GM23338 (cell line): ENCODE data around the gene NAPG. TPM values are rescaled to one million over a fixed set of nuclear protein-coding genes. Genes with fewer than 3 reads are reported as not detected.

Source experiments
- ATAC-seq: fragments of 200-7000 bp; cut with Tn5 transposase; 3 replicates; pipeline ENCODE4 v1.9.1; 2020
- DNase-seq: peaks from one replicate; pipeline ENCODE4 v3.0.0-alpha.2; 2015; ENCODE audit warnings: low spot score
- H2AFZ ChIP-seq: fragments of 200-600 bp; sonication (generic); 2 replicates; pipeline ENCODE4 v1.8.0; 2016; ENCODE audit warnings: antibody characterized with exemption, mild to moderate bottlenecking, moderate library complexity
- H3F3A ChIP-seq: fragments of 200-600 bp; sonication (generic); replicated peaks from 2 replicates; pipeline ENCODE4 v1.8.0; 2017; ENCODE audit warnings: antibody characterized with exemption, mixed run types, low read depth
- H3K27ac ChIP-seq: fragments of 200-600 bp; sonication (generic); 2 replicates; pipeline ENCODE4 v1.6.1; 2016; ENCODE audit warnings: low read depth
- H3K27me3 ChIP-seq: fragments of 200-600 bp; sonication (generic); 2 replicates; pipeline ENCODE4 v1.8.0; 2016; ENCODE audit warnings: mild to moderate bottlenecking, mixed run types, moderate library complexity; ENCODE audit not compliant: insufficient read depth
- H3K36me3 ChIP-seq: fragments of 200-600 bp; sonication (generic); 2 replicates; pipeline ENCODE4 v1.8.0; 2016; ENCODE audit warnings: mild to moderate bottlenecking; ENCODE audit not compliant: insufficient read depth
- H3K4me1 ChIP-seq: fragments of 200-600 bp; sonication (generic); 2 replicates; pipeline ENCODE4 v1.8.0; 2016; ENCODE audit warnings: mild to moderate bottlenecking, moderate library complexity; ENCODE audit not compliant: insufficient read depth
- H3K4me2 ChIP-seq: fragments of 200-600 bp; sonication (generic); 2 replicates; pipeline ENCODE4 v1.7.1; 2017; ENCODE audit warnings: mixed run types
- H3K4me3 ChIP-seq: fragments of 200-600 bp; sonication (generic); 2 replicates; pipeline ENCODE4 v1.6.1; 2016; ENCODE audit warnings: mixed run types
- H3K79me2 ChIP-seq: fragments of 200-600 bp; sonication (generic); replicated peaks from 2 replicates; pipeline ENCODE4 v1.8.0; 2017; ENCODE audit warnings: mild to moderate bottlenecking; ENCODE audit not compliant: insufficient read depth
- H3K9me2 ChIP-seq: fragments of 200-600 bp; sonication (generic); 2 replicates; pipeline ENCODE4 v1.8.0; 2017; ENCODE audit not compliant: insufficient read depth
- H4K20me1 ChIP-seq: fragments of 200-600 bp; sonication (generic); replicated peaks from 2 replicates; pipeline ENCODE4 v1.8.0; 2017; ENCODE audit warnings: mild to moderate bottlenecking; ENCODE audit not compliant: insufficient read depth
- H3K27ac Mint-ChIP-seq: 2 replicates; pipeline ENCODE4 v1.8.0; 2020; ENCODE audit warnings: inconsistent platforms, mild to moderate bottlenecking, moderate library complexity, mixed read lengths
- H3K27me3 Mint-ChIP-seq: 3 replicates; pipeline ENCODE4 v1.8.0; 2022; ENCODE audit warnings: low read depth, mild to moderate bottlenecking, moderate library complexity, mixed read lengths, inconsistent platforms; ENCODE audit not compliant: insufficient read depth, poor library complexity
- H3K36me3 Mint-ChIP-seq: 3 replicates; pipeline ENCODE4 v1.8.0; 2021; ENCODE audit warnings: low read depth, mild to moderate bottlenecking, inconsistent platforms, moderate library complexity, mixed read lengths
- H3K4me1 Mint-ChIP-seq: 3 replicates; pipeline ENCODE4 v1.8.0; 2020; ENCODE audit warnings: mild to moderate bottlenecking, inconsistent platforms, mixed read lengths
- H3K4me3 Mint-ChIP-seq: 3 replicates; pipeline ENCODE4 v1.8.0; 2021; ENCODE audit warnings: moderate library complexity, mild to moderate bottlenecking, inconsistent platforms, mixed read lengths
- H3K9me3 Mint-ChIP-seq: 3 replicates; pipeline ENCODE4 v1.8.0; 2020; ENCODE audit warnings: moderate library complexity, mild to moderate bottlenecking, inconsistent platforms, mixed read lengths
- CREB1 ChIP-seq: fragments of 250-450 bp; sonication (Bioruptor Pico); IDR thresholded peaks from 2 replicates; pipeline ENCODE4 v1.5.0; 2020; ENCODE audit warnings: low read depth, mild to moderate bottlenecking, moderate library complexity
- CTCF ChIP-seq, 2 experiments: fragments of 200-600 bp in 1 of 2; sonication (generic) in 1 of 2; conservative IDR thresholded peaks; 2 replicates each; pipeline versions ENCODE4 v1.5.1 to v1.6.1; 2016 to 2017; ENCODE audit warnings: antibody characterized with exemption in 2 of 2, low read depth in 2 of 2, mild to moderate bottlenecking in 2 of 2, moderate library complexity in 1 of 2
- ETS1 ChIP-seq: IDR thresholded peaks from 2 replicates; pipeline ENCODE4 v1.6.1; 2016; ENCODE audit warnings: antibody characterized with exemption
- EZH2 ChIP-seq: fragments of 200-600 bp; sonication (generic); IDR thresholded peaks from one replicate; pipeline ENCODE4 v1.8.0; 2017; ENCODE audit warnings: antibody characterized with exemption, mild to moderate bottlenecking, low read depth; ENCODE audit not compliant: unreplicated experiment
- NANOG ChIP-seq: IDR thresholded peaks from 2 replicates; pipeline ENCODE4 v1.6.1; 2016; ENCODE audit warnings: antibody characterized with exemption, borderline replicate concordance
- REST ChIP-seq: IDR thresholded peaks from one replicate; pipeline ENCODE4 v1.6.1; 2018; ENCODE audit warnings: antibody characterized with exemption; ENCODE audit not compliant: unreplicated experiment
- STAT1 ChIP-seq: IDR thresholded peaks from one replicate; pipeline ENCODE4 v1.6.1; 2016; ENCODE audit warnings: antibody characterized with exemption; ENCODE audit not compliant: unreplicated experiment
- ZNF331 ChIP-seq: fragments of 250-450 bp; sonication (Bioruptor Pico); IDR thresholded peaks from 2 replicates; pipeline ENCODE4 v1.5.0; 2020; ENCODE audit warnings: low read depth, mild to moderate bottlenecking, moderate library complexity
- ZNF462 ChIP-seq: fragments of 250-450 bp; sonication (Bioruptor Pico); IDR thresholded peaks from 2 replicates; pipeline ENCODE4 v1.5.0; 2020; ENCODE audit warnings: mild to moderate bottlenecking, moderate library complexity
- polyA plus RNA-seq: library from polyadenylated mRNA; unstranded; fragments of >200 nt; fragmentation: Nextera tagmentation; extraction: Ambion mirVana; gene quantifications from 2 replicates; pipeline ENCODE4 v1.2.1, GENCODE V29; 2016
- total RNA-seq: library from RNA; depleted of rRNA; stranded (reverse); fragments of >200 nt; shearing (Covaris generic); gene quantifications from 2 replicates; pipeline ENCODE4 v1.2.3, GENCODE V29; 2014

NAPG gene
- total and polyA plus RNA-seq, 2 experiments from 2014 or later: 26.8 to 40.1 TPM

- Histone ChIP-seq H3K27me3 (no peaks in the 10 kb centered on the region), H3K36me3 (no peaks in the 10 kb centered on the region; the same call in 1 of the 2 replicates), H3K9me2 (no peaks in the 10 kb centered on the region), H3K27ac (no peak overlapping the region), H4K20me1 (peaks cover 20% of the 10 kb centered on the region), H2AFZ (no peak overlapping the region), H3K79me2 (peaks cover 77% of the 10 kb centered on the region), H3K4me1 (peaks cover 5% of the 10 kb centered on the region; the same call in 1 of the 2 replicates), H3F3A (no peaks in the 10 kb centered on the region), H3K4me3 (no peak overlapping the region), H3K4me2 (no peak overlapping the region)
- TF ChIP-seq REST: no peak
- TF ChIP-seq ETS1: no peak
- no peak for TF ChIP-seq CREB1 (CRISPR knock-in tag)
- no peak for TF ChIP-seq CTCF (conservative IDR thresholded peaks at IDR 0.05; ENCODE audit: low read depth in 2 of 2)
- TF ChIP-seq STAT1: no peak
- no peak for TF ChIP-seq ZNF331 (CRISPR knock-in tag)
- TF ChIP-seq EZH2: no peak
- peaks cover 16% of the 10 kb centered on the region; the same call in 2 of the 3 replicates for H3K4me1 Mint-ChIP-seq
- H3K9me3 Mint-ChIP-seq: no peaks in the 10 kb centered on the region
- H3K27ac Mint-ChIP-seq: no peak overlapping the region
- ATAC-seq (no peak), DNase-seq (no peak)
- H3K36me3 Mint-ChIP-seq: peaks cover 4% of the 10 kb centered on the region; the same call in 1 of the 3 replicates
- H3K27me3 Mint-ChIP-seq: peaks cover 3% of the 10 kb centered on the region
- H3K4me3 Mint-ChIP-seq: no peak overlapping the region
Observed at GRCh38 chr18:10530852-10531251, 5.0 kb downstream of the NAPG start.

GRCh38 chr18:10533111-10533510 lies 7.3 kb downstream of the NAPG start:
- Histone ChIP-seq H3K4me1 (no peaks in the 10 kb centered on the region), H3K27ac (no peak overlapping the region), H3K9me2 (no peaks in the 10 kb centered on the region), H3K4me2 (no peak overlapping the region), H3K36me3 (no peaks in the 10 kb centered on the region; the same call in 1 of the 2 replicates), H3K4me3 (no peak overlapping the region), H3K79me2 (peaks cover 71% of the 10 kb centered on the region), H4K20me1 (peaks cover 13% of the 10 kb centered on the region), H2AFZ (no peak overlapping the region), H3K27me3 (no peaks in the 10 kb centered on the region), H3F3A (no peaks in the 10 kb centered on the region)
- Mint-ChIP-seq H3K4me1 (peaks cover 9% of the 10 kb centered on the region; the same call in 2 of the 3 replicates), H3K4me3 (no peak overlapping the region), H3K36me3 (peaks cover 6% of the 10 kb centered on the region; the same call in 2 of the 3 replicates), H3K27ac (no peak overlapping the region), H3K27me3 (no peaks in the 10 kb centered on the region), H3K9me3 (no peaks in the 10 kb centered on the region)
- no peak for DNase-seq
- ATAC-seq: no peak
- no peak for TF ChIP-seq EZH2
- no peak for TF ChIP-seq CREB1 (CRISPR knock-in tag)
- no peak for TF ChIP-seq NANOG
- no peak for TF ChIP-seq ZNF462 (CRISPR knock-in tag)
